COLO668 (cell line): ENCODE measurements around the gene ZKSCAN4.

ENCODE experiments used
- DNase-seq: peaks from one replicate; lab custom pipeline; 2025; ENCODE audit not compliant: unreplicated experiment; lab: John Stamatoyannopoulos, UW

The ZKSCAN4 gene

GRCh38 chr6:28209753-28210535 lies 42.1 kb downstream of the ZKSCAN4 start:
- no peak for DNase-seq

- DNase-seq: no peak
These were observed 43.9 kb downstream of the ZKSCAN4 start for GRCh38 chr6:28208111-28208659.

DNA sequence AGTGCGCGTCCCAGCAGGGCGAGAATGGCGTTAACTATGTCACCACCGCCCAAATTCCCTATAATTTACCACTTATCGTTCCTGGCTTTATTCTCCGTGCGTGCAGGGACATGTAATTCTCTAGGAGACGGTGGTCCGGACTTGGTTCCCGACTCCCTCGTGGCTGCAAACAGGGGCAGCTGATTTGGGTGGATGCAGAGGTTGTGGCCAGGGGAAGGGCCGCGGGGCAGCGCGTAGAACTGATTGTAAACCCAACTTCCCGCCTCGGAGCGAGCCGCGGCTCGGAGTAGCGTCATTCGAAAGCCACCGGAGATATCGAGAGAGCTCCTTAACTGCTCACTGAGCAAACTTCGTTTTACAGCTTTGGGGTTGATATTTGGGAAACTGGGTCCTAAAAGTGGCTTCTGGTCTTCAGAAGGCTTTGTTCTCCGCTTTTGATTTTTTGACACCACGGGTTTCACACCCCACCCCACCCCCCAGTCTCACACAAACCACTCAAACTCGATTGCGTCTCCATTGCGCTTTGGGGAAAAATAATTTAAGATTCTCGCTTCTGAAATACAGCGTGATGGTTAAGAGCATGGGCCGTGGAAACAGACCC lies 44.5 kb downstream of the ZKSCAN4 start:
- DNase-seq: no peak

DNA sequence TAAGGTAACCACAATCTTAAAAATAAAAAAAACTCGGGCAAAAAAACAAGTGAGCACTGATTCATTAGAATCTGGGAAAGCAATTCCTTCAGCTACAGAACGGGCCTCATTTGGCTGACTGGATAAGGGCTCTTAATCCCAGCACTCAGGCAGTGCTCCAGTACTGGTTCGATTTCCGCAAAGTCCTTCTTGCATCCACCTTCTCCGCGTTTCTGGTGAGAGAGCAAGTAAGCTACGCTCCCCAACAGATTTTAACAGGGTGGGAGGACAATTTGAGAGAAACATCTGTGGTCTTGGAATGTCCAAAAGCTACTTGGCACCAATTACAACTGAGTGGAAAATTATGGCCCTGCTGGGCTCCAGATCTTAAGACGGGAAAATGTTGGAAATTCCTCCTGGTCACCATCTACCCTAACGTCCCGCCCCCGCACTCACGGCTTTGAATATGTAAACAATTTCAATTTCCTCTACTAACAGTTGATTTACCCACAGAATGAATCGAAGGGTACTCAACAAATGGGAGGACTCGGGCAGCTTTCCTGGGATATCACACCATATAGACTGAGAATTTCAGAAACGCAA lies 45.0 kb downstream of the ZKSCAN4 start:
- no peak for DNase-seq

DNA sequence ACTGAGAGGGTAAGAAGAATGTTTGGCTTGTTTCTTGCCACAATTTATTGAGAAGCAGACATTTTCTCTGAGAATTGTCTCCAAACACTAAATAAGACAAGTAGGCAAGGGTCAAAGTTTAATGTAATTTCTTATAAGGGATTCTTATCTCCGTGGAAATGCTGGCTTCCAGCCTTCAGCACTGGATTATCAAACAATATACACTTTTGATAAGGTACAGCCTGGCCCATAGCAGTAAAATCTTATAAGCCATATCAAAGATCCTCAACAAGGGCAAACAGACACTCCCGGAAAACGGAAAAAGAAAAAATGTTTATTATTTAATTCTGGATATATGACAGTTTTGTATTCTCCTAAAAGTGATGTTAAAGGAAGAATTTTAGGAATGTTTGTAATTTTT lies 45.5 kb downstream of the ZKSCAN4 start:
- DNase-seq: no peak

GRCh38 chr6:28205879-28206278 lies 46.2 kb downstream of the ZKSCAN4 start:
- DNase-seq: no peak

DNA sequence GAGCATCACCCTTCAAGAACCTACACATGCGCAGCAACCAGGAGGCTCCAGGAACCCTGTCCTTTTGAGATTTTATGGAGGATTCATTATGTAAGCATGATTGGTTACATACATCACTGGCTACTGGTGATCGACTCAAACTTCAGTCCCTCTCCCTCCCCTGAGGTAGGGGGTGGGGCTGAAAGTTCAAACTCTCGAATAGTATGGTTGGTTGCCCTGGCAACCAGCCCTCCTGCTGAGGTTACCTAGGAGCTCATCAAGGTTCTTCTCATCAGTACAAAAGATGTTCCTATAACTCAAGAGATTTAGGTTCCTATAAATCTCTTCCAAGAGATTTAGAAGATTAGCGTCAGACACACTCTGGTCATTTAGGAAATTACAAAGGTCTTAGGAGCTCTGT lies 48.9 kb downstream of the ZKSCAN4 start:
- no peak for DNase-seq

GRCh38 chr6:28200020-28200419 lies 52.0 kb downstream of the ZKSCAN4 start:
- DNase-seq: no peak
